Ramos (cell line): ENCODE data around the gene HPSE.

ENCODE experiments used
- in situ Hi-C: fragments of 300-500 bp; cut with MboI; formaldehyde crosslinking; loops from one replicate; pipeline ENCODE4 v1.14.3; 2022; ENCODE audit warnings: low sequenced_read_pairs; ENCODE audit not compliant: unreplicated experiment

Gene HPSE

GRCh38 chr4:83334425-83335241 is at the start of gene HPSE:
Gene HPSE, minus strand, starts transcription at chr4:83334848. Its CDS starts 66 bp downstream, at chr4:83334782.
- in situ Hi-C loops, result no loop called here

GRCh38 chr4:83382850-83383249 is 48.2 kb upstream of the HPSE start:
- in situ Hi-C loops, result no loop called here

- in situ Hi-C loops, result no loop called here
Measured at GRCh38 chr4:83381173-83381572, 46.5 kb upstream of the HPSE start.

- in situ Hi-C loops, result no loop called here
Measured at GRCh38 chr4:83378419-83378818, 43.8 kb upstream of the HPSE start.

- in situ Hi-C loops, result no loop called here
Measured at GRCh38 chr4:83372931-83373330, 38.3 kb upstream of the HPSE start.

GRCh38 chr4:83371936-83372335 is 37.3 kb upstream of the HPSE start:
- in situ Hi-C loops, result no loop called here

GRCh38 chr4:83371235-83371634 is 36.6 kb upstream of the HPSE start:
- in situ Hi-C loops, result no loop called here

- in situ Hi-C loops, result no loop called here
Measured at GRCh38 chr4:83370640-83370906, 35.9 kb upstream of the HPSE start.

GRCh38 chr4:83369831-83370639 is 35.4 kb upstream of the HPSE start:
- in situ Hi-C loops, result loop anchor here (10.0 kb wide), 1 partner anchor 265 kb away; no protein-coding TSS in a partner anchor

GRCh38 chr4:83364312-83364711 is 29.7 kb upstream of the HPSE start:
- in situ Hi-C loops, result loop anchor here (10.0 kb wide), 1 partner anchor 270 kb away; no protein-coding TSS in a partner anchor

- in situ Hi-C loops, result loop anchor here (10.0 kb wide), 1 partner anchor 272 kb away; no protein-coding TSS in a partner anchor
Measured at GRCh38 chr4:83362492-83363329, 28.1 kb upstream of the HPSE start.

GRCh38 chr4:83361416-83362103 is 26.9 kb upstream of the HPSE start:
- in situ Hi-C loops, result loop anchor here (10.0 kb wide), 1 partner anchor 273 kb away; no protein-coding TSS in a partner anchor

- in situ Hi-C loops, result loop anchor here (10.0 kb wide), 1 partner anchor 275 kb away; no protein-coding TSS in a partner anchor
Measured at GRCh38 chr4:83360018-83360417, 25.4 kb upstream of the HPSE start.

- in situ Hi-C loops, result no loop called here
Measured at GRCh38 chr4:83358410-83358809, 23.8 kb upstream of the HPSE start.

GRCh38 chr4:83356899-83357661 is 22.4 kb upstream of the HPSE start:
- in situ Hi-C loops, result no loop called here

- in situ Hi-C loops, result no loop called here
Measured at GRCh38 chr4:83353516-83353915, 18.9 kb upstream of the HPSE start.

- in situ Hi-C loops, result no loop called here
Measured at GRCh38 chr4:83348074-83348473, 13.4 kb upstream of the HPSE start.

- in situ Hi-C loops, result no loop called here
Measured at GRCh38 chr4:83342476-83342875, 7.8 kb upstream of the HPSE start.

- in situ Hi-C loops, result no loop called here
Measured at GRCh38 chr4:83340692-83341343, 6.2 kb upstream of the HPSE start.
